ENCODE results near the gene RAD9A.

RAD9A gene

GRCh38 chr11:67372993-67373647, 18.7 kb upstream of the RAD9A start, which contains the start of gene CLCF1:
TSS of gene CLCF1 (minus strand) at chr11:67373598. CDS start at chr11:67373539, 59 bp downstream.
- H3K4me3 ChIP-seq (ENCODE audit: low read length) = peak within 1 kb of the TSS; percentile 73
- no peak for TF ChIP-seq CTCF (conservative IDR thresholded peaks at IDR 0.05; ENCODE audit: low read length)
- DNase-seq (ENCODE audit: low read depth) = peak; percentile 68

GRCh38 chr11:67373648-67374570, 17.9 kb upstream of the RAD9A start:
- DNase-seq (ENCODE audit: low read depth) = peak; percentile 99
- peak; percentile 38 for TF ChIP-seq CTCF (conservative IDR thresholded peaks at IDR 0.05; ENCODE audit: low read length)
- H3K4me3 ChIP-seq (ENCODE audit: low read length) = peak overlapping the region; percentile 73

- no peak for TF ChIP-seq CTCF (conservative IDR thresholded peaks at IDR 0.05; ENCODE audit: low read length)
- peak overlapping the region; percentile 73 for H3K4me3 ChIP-seq (ENCODE audit: low read length)
- peak; percentile 50 for DNase-seq (ENCODE audit: low read depth)
Observed at GRCh38 chr11:67374571-67375281, 17.1 kb upstream of the RAD9A start.

- no peak for TF ChIP-seq CTCF (conservative IDR thresholded peaks at IDR 0.05; ENCODE audit: low read length)
- no peak for DNase-seq (ENCODE audit: low read depth)
- H3K4me3 ChIP-seq (ENCODE audit: low read length) = no peak overlapping the region
Observed at GRCh38 chr11:67375320-67376055, 16.3 kb upstream of the RAD9A start.

GRCh38 chr11:67376063-67376820, 15.5 kb upstream of the RAD9A start:
- no peak for TF ChIP-seq CTCF (conservative IDR thresholded peaks at IDR 0.05; ENCODE audit: low read length)
- H3K4me3 ChIP-seq (ENCODE audit: low read length) = no peak overlapping the region
- DNase-seq (ENCODE audit: low read depth) = no peak

Measured in AG10803 (cell line).